HepG2 (cell line): ENCODE measurements around the gene FDXR. TPM values are rescaled to one million over a fixed set of nuclear protein-coding genes. Genes with fewer than 3 reads are reported as not detected.

Experiments
- ATAC-seq: fragments of 200-7000 bp; cut with Tn5 transposase; 3 replicates; pipeline ENCODE4 v1.9.1; 2020; ENCODE audit warnings: mild to moderate bottlenecking, moderate library complexity
- BruUV-seq: library from RNA; stranded (reverse); fragments of 400-500 nt; replicated peaks from 2 replicates; lab custom pipeline; 2021; lab: Mats Ljungman, UMichigan
- CTCF ChIA-PET: fragments of 300-600 bp; formaldehyde crosslinking; extraction: SDS; loops from one replicate; lab custom pipeline; 2021; ENCODE audit warnings: low total read pairs, inconsistent platforms, low intra/inter-chr PET ratio; lab: Yijun Ruan, JAX
- POLR2A ChIA-PET: fragments of 350-600 bp; sonication (Branson Sonifier 250); formaldehyde crosslinking; loops from one replicate; lab custom pipeline; 2020; ENCODE audit warnings: antibody characterized with exemption, inconsistent platforms; lab: Yijun Ruan, JAX
- DNase-seq: peaks from one replicate; pipeline ENCODE4 v3.0.0-alpha.2; 2015; ENCODE audit warnings: low spot score
- FAIRE-seq: peaks from 3 replicates; lab custom pipeline; 2011; peaks lifted over from hg19 to GRCh38; lab: Jason Lieb, UNC
- H2AFZ ChIP-seq: one replicate; pipeline ENCODE4 v1.6.1; 2011; ENCODE audit warnings: low read length, inconsistent platforms
- H3K27ac ChIP-seq: fragments of 300-600 bp; 3 replicates; pipeline ENCODE4 v1.8.0; 2011; ENCODE audit warnings: mixed run types, mild to moderate bottlenecking, mixed read lengths, low read length, inconsistent platforms; ENCODE audit not compliant: insufficient read depth; ENCODE audit errors: extremely low read length
- H3K27me3 ChIP-seq, 2 experiments: fragments of 200-600 bp in 1 of 2; 2 replicates in 1 of 2; 3 replicates in 1 of 2; pipeline versions ENCODE4 v1.6.0 to v1.8.0; 2011; ENCODE audit warnings: low read length in 2 of 2, mild to moderate bottlenecking in 2 of 2, moderate library complexity in 2 of 2, inconsistent platforms in 1 of 2; ENCODE audit not compliant: insufficient read depth in 2 of 2, control insufficient read depth in 1 of 2
- H3K36me3 ChIP-seq, 2 experiments: fragments of 200-600 bp in 1 of 2; replicated peaks in 1 of 2; 2 replicates in 1 of 2; 3 replicates in 1 of 2; pipeline versions ENCODE4 v1.5.1 to v1.8.0; 2011; ENCODE audit warnings: low read length in 2 of 2, inconsistent platforms in 1 of 2; ENCODE audit not compliant: insufficient read depth in 2 of 2, control insufficient read depth in 1 of 2
- H3K4me1 ChIP-seq: 2 replicates; pipeline ENCODE4 v1.5.1; 2012; ENCODE audit warnings: low read length, inconsistent platforms; ENCODE audit not compliant: insufficient read depth
- H3K4me2 ChIP-seq: 2 replicates; pipeline ENCODE4 v1.6.0; 2011; ENCODE audit warnings: low read depth, low read length, inconsistent platforms
- H3K4me3 ChIP-seq, 3 experiments: fragments of 200-600 bp in 1 of 3; sonication (generic), shearing (Covaris generic) in 1 of 3; replicated peaks in 1 of 3; 2 replicates each; pipeline ENCODE4 v1.5.1; 2011 to 2016; ENCODE audit warnings: low read length in 3 of 3, inconsistent platforms in 2 of 3, low read depth in 2 of 3, mild to moderate bottlenecking in 2 of 3, control low read depth in 1 of 3, mixed read lengths in 1 of 3; ENCODE audit not compliant: insufficient read depth in 1 of 3
- H3K79me2 ChIP-seq: one replicate; pipeline ENCODE4 v1.6.1; 2011; ENCODE audit warnings: low read length, inconsistent platforms; ENCODE audit not compliant: insufficient read depth
- H3K9ac ChIP-seq: 2 replicates; pipeline ENCODE4 v1.6.0; 2011; ENCODE audit warnings: mild to moderate bottlenecking, low read depth, low read length, inconsistent platforms; ENCODE audit not compliant: insufficient read depth
- H3K9me3 ChIP-seq: 2 replicates; pipeline ENCODE4 v1.5.1; 2012; ENCODE audit warnings: mild to moderate bottlenecking, low read length
- H4K20me1 ChIP-seq: 2 replicates; pipeline ENCODE4 v1.6.0; 2011; ENCODE audit warnings: inconsistent platforms, mild to moderate bottlenecking, low read length, moderate library complexity; ENCODE audit not compliant: insufficient read depth
- AGO2 ChIP-seq: fragments of 200-400 bp; formaldehyde crosslinking; optimal IDR thresholded peaks from 2 replicates; pipeline ENCODE3; 2017; ENCODE audit warnings: mild to moderate bottlenecking, low read depth, low read length, moderate library complexity
- FOSL2 ChIP-seq: sonication (generic); formaldehyde crosslinking; IDR thresholded peaks from 2 replicates; pipeline ENCODE4 v1.4.0; 2020; ENCODE audit warnings: missing genetic modification reagents
- NR2F6 ChIP-seq, 2 experiments: IDR thresholded peaks; 2 replicates each; pipeline ENCODE4 v1.6.1; 2016; ENCODE audit warnings: antibody characterized with exemption in 1 of 2, mild to moderate bottlenecking in 1 of 2
- RBFOX2 ChIP-seq: fragments of 200-400 bp; formaldehyde crosslinking; IDR thresholded peaks from 2 replicates; pipeline ENCODE4 v1.6.1; 2017; ENCODE audit warnings: low read depth, mild to moderate bottlenecking, low read length
- SP140L ChIP-seq: sonication (generic); formaldehyde crosslinking; IDR thresholded peaks from 2 replicates; pipeline ENCODE4 v1.4.0; 2020; ENCODE audit warnings: missing genetic modification reagents, borderline replicate concordance
- WGBS: methylation state at CpG from one replicate; pipeline ENCODE4 v1.1.6; 2017; ENCODE audit warnings: low lambda C conversion rate; 5-methylcytosine and 5-hydroxymethylcytosine counted together
- in situ Hi-C: cut with HindIII; loops from 2 replicates; pipeline ENCODE4 v1.10.0; 2017; ENCODE audit warnings: low pct_unique_long_range_greater_than_20kb; ENCODE audit not compliant: extremely low pct_ligation_motif_present
- intact Hi-C: fragments of 100-400 bp; cut with micrococcal nuclease; formaldehyde crosslinking; loops from one replicate; pipeline ENCODE4 v1.10.0; 2022; ENCODE audit not compliant: unreplicated experiment
- polyA plus RNA-seq, 8 experiments: library from polyadenylated mRNA; depleted of rRNA in 3 of 8; stranded (reverse) in 7 of 8; unstranded in 1 of 8; fragments of >200 nt; fragmentation: Illumina TruSeq in 4 of 8; extraction: Trizol in 4 of 8; gene quantifications; 2 replicates each; pipeline versions ENCODE4 v1.2.1 to v1.2.3, GENCODE V29; 2011 to 2016; ENCODE audit warnings: low read depth in 4 of 8, missing spikeins in 1 of 8, mixed read lengths in 1 of 8; ENCODE audit not compliant: insufficient read depth in 1 of 8
- total RNA-seq, 5 experiments: library from RNA; depleted of rRNA; stranded (reverse); fragments of >200 nt; fragmentation: Illumina TruSeq; extraction: Trizol; gene quantifications; 2 replicates each; pipeline ENCODE4 v1.2.3, GENCODE V29; 2016; ENCODE audit warnings: low read depth in 1 of 5
- TF ChIP-seq, protein P1 (sequence below): sonication (generic); formaldehyde crosslinking; conservative IDR thresholded peaks from 2 replicates; pipeline ENCODE4 v1.8.0; 2022; ENCODE audit warnings: mild to moderate bottlenecking, moderate library complexity, missing genetic modification reagents

The FDXR gene
- total and polyA plus RNA-seq, 2 of the 13 experiments (the other 11 are each of a cell fraction or from before 2014, with no cell fraction given): 23.4 to 116 TPM

DNA sequence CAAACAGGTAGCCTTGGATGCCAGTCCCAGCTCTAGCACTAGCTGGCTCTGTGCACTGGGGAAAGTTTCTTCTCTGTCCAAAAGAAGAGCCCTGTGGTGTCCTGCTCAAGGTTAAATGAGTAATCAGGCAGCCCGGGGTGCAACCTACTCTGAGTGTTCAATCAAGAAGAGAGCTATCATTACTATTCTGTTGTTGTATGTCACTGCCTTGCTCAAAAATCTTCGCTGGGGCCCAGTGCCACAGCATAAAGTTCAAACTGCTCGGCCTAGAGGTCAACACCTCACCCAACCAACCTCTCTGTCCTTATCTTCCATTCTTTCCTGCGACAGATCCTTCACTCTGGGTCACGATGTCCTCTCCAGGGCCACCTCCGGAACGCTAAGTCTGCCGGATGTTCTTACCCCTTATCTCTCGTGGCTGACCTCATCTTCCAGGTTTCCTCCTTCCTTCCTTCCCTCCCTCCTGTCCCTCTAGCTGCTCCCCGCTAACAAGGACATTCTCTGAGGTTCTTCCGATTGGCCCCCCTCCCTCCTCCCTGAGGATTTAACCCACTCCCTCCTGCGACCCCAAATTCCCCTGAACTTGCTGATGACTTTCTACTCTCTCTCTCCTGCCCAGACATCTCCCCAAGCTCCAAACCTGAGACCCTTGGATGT, 4.4 kb downstream of the FDXR start (continued):
- TF ChIP-seq, protein P1, sequence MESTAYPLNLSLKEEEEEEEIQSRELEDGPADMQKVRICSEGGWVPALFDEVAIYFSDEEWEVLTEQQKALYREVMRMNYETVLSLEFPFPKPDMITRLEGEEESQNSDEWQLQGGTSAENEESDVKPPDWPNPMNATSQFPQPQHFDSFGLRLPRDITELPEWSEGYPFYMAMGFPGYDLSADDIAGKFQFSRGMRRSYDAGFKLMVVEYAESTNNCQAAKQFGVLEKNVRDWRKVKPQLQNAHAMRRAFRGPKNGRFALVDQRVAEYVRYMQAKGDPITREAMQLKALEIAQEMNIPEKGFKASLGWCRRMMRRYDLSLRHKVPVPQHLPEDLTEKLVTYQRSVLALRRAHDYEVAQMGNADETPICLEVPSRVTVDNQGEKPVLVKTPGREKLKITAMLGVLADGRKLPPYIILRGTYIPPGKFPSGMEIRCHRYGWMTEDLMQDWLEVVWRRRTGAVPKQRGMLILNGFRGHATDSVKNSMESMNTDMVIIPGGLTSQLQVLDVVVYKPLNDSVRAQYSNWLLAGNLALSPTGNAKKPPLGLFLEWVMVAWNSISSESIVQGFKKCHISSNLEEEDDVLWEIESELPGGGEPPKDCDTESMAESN (CRISPR knock-in tag): no peak
- TF ChIP-seq NR2F6 (IDR thresholded peaks at IDR 0.05) (0 out of 2 replicates have a peak, but pooled peaks have one; percentile 35), NR2F6 (CRISPR knock-in tag; IDR thresholded peaks at IDR 0.05) (no peak), FOSL2 (CRISPR knock-in tag) (0 out of 2 replicates have a peak, but pooled peaks have one; percentile 8)

- ChIA-PET POLR2A (interaction anchor here (1.1 kb wide), 1 partner anchor 9 kb away, joined by 3 read pairs; no protein-coding TSS in a partner anchor), CTCF (no interaction called here)
- WGBS: 92% methylated on average over 17 of the region's 19 CpGs
- no peak for FAIRE-seq
- peaks cover 4 to 5% of the 10 kb centered on the region in 2 experiments; a peak in 4 of 5 replicates for H3K36me3 ChIP-seq
- H3K4me1 ChIP-seq: peaks cover 61% of the 10 kb centered on the region
- DNase-seq: no peak
- H3K9ac ChIP-seq: no peak overlapping the region
- no peaks in the 10 kb centered on the region for H4K20me1 ChIP-seq
- no peak overlapping the region for H3K27ac ChIP-seq
- no peak overlapping the region for H2AFZ ChIP-seq
- H3K9me3 ChIP-seq: no peaks in the 10 kb centered on the region
- H3K4me2 ChIP-seq: no peak overlapping the region
- H3K79me2 ChIP-seq: no peaks in the 10 kb centered on the region
- ATAC-seq: no peak
- BruUV-seq: no TSS peak
- no peaks in the 10 kb centered on the region for H3K27me3 ChIP-seq
- intact Hi-C loops (loop anchor here (10.0 kb wide), 1 partner anchor 212 kb away; no protein-coding TSS in a partner anchor), in situ Hi-C loops (no loop called here)
- TF ChIP-seq AGO2 (peak; percentile 74), RBFOX2 (peak; percentile 54; the same call in 1 of the 2 replicates), SP140L (CRISPR knock-in tag) (no peak)
- H3K4me3 ChIP-seq: no peak overlapping the region
Observed at GRCh38 chr17:74866198-74866835, 6.5 kb downstream of the FDXR start.
